Measurements from ENCODE around the gene ZKSCAN3.
"Not testable (repeated sequence)": the region's sequence is repeated elsewhere in the genome, so short reads cannot be mapped to it uniquely, and the experiment has no call there.

ZKSCAN3 gene

DNA sequence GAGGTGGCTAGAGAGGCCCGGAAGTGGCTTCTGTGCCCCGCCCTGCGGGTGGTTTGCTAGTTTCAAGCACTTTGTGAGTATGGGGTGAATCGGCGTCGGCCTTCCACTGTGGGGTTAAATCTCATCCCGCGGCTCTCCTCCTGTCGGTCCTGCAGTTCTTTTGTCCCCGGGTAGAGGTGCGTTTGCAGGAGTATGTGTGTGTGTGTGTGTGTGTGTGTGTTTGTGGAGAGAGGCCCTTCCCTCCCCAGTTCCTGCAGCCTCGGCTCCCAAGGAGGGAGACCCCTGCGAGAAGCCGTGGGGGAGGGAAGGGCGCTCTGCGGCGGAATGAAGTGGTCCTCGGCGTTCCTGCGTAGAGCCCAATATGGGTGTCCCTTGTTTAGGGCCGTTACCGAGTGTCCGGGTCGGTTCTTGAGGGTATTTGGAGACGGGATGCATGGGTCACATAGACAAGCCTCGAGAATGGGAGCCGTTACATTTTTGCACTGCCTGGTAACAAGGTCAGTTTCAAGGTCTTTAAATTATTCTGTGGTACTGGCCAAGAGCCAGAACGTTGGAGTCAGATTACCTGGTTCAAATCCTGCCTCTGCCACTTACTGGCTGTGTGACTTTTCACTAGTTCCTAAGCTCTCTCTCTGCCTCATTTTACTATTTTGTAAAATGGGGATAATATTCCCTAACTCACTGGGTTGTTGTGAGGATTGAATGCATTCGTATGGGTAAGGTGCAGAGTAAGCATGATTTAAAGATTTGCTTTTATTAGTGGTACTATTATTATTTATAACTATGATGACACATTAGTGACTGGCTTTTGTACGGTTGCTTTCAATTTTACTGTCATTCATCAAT lies at the start of gene ZKSCAN3:
ZKSCAN3 (plus strand) TSS at position 56 of the 846 bp plus-strand sequence. CDS start 9,640 bp downstream, outside the sequence.
- DNase-seq (ENCODE audit: low read depth) = peak; percentile 71

DNA sequence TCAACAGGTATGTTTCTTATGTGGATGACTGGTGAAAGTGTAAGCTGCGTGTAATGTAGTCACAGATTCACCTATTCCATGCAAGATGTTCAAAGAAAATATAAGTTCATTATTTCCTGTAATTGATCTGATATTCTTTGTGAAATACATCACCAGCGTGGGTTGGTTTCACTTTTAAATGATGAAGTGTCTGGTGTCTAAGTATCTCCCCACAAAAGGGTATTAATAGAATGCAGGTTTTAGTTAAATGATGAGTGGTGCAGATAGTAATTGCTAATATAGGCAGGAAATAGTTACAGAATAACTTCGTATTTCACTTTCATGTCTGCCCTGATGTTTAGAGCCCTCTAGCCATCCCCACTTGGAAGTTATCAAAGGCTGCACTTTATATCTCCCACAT lies 46.2 kb upstream of the ZKSCAN3 start:
- no peak for DNase-seq (ENCODE audit: low read depth)

DNA sequence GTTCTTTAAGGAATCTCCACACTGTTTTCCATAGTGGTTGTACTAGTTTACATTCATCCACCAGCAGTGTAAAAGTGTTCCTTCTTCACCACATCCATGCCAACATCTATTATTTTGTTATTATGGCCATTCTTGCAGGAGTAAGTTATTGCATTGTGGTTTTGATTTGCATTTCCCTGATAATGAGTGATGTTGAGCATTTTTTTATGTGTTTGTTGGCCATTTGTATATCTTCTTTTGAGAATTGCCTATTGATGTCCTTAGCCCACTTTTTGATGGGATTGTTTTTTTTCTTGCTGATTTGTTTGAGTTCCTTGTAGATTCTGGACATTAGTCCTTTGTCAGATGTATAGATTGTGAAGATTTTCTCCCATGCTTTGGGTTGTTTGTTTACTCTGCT lies 43.4 kb upstream of the ZKSCAN3 start:
- DNase-seq (ENCODE audit: low read depth) = not testable (repeated sequence)

DNA sequence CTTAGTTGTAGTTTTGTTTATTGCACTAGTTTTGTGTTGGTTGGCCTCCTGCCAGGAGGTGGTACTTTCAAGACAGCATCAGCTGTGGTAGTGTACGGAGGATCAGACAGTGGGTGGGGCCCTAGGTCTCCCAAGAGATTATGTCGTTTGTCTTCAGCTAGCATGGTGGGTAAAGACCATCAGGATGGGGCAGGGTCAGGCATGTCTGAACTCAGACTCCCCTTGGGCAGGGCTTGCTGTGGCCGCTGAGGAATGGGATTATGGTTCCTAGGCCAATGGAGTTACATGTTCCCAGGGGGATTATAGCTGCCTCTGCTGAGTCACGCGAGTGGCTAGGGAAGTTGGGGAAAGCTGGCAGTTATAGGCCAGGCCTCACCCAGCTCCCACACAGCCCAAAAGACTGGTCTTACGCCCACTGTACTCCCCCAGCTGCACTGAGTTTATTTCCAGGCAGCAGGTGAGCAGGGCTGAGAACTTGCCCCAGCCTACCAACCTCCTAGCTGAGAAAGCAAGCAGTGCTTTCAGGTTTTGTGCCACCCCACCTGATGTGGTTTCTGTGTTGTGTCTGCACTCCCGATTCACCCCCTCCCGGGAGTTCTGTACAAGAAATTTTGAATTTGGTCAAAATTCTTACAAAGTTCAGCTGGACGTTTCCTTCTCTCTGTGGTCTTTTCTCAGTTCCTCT lies 38.5 kb upstream of the ZKSCAN3 start:
- no peak for DNase-seq (ENCODE audit: low read depth)

DNA sequence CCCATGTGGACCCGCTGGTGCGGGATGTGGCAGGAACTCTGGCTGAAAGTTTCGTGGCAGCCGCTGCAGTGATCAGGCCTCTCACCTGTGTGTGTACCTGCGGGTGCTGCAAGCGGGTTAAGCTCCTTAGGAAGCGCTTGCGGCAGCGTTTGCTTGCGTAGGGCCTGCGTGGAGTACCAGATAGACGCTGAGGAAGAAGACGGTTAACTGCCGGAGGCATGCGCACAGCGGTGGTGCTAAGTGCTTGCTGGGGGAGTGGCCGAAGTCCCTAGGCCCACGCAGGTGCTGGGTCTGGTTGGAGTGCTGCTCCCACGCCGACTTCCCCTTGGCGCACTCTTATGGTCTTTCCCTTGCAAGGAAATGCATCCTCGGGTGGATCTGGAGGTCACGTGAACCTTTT lies 36.8 kb upstream of the ZKSCAN3 start:
- no peak for DNase-seq (ENCODE audit: low read depth)

DNA sequence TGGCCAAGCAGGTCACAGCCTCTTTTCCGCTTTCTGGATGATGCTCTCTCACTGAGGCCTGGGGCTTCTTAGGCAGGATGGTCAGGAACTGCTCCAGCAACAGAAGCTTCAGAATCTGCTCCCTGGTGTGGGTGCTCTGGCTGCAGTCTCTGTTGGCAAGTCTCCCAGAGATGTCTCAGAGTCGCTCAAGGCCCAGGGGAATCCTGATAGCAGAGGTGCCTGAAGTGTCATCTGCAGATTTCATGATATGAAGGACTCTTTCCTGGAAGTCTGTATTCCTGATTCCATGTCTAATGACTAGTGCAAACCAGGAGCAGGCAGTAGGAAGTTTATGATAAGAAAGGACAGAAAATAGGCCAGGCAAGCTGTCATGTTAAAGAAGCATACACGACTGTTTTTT lies 34.1 kb upstream of the ZKSCAN3 start:
- DNase-seq (ENCODE audit: low read depth) = no peak

DNA sequence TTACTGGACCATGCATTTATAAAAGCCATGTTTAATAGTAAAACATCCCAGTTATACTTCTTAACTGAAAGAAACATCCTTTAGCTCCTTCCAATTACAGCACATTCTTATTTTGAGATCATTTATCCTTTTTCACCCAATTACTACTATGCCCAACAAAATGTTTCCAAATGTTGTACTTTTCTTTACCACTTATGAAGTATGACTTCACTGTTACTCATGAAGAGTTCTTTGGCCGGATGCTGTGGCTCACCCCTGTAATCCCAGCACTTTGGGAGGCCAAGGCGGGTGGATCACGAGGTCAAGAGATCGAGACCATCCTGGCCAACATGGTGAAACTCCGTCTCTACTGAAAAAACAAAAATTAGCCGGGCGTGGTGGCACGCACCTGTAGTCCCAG lies 31.9 kb upstream of the ZKSCAN3 start:
- not testable (repeated sequence) for DNase-seq (ENCODE audit: low read depth)

DNA sequence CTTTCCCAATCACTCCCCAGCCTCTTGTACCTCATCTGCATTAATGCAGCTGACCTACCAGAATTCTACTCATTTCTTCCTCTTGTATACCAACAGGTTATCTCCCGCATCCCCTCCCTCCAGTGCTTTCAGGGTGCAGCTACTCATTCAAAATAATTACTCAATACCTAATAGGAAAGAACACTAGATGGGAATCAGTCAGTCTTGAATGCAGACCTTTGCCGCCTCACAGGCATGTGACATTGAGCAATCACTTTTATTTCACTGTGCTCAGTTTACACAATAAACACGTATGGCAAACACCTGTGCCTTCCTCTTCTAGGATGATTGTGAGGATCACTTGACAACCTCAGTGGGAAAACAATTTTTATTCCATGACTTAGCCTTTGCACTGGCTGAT lies 27.1 kb upstream of the ZKSCAN3 start:
- DNase-seq (ENCODE audit: low read depth) = no peak

DNA sequence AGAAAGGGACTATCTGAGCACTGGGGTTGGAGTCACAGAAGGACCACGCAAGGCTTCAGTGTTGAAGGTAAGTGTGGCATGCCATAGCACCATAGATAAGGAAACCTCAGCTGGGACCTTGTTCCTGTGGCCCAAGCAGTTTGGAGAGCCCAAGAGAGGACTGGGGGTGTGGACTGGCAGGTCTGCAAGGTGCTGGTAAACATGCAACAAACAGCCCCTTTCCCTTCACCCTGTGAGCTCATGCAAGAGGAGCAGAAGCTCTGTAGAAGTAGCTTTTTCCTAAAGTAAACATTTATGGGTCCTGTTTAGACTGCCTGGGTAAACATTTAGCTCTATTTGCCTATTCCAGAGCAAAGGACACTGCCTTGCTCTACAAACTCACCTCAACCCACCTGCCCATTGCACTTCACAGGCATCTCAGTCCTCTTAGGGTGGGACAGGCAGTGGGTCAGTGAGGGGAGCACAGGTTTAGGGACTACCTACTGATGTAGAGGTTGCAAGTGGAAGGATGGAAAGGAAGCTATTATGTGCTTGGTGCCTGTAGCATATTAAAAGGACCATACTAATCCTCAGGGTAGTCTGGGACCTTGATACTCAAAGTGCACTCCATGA lies 25.8 kb upstream of the ZKSCAN3 start:
- DNase-seq (ENCODE audit: low read depth) = no peak

DNA sequence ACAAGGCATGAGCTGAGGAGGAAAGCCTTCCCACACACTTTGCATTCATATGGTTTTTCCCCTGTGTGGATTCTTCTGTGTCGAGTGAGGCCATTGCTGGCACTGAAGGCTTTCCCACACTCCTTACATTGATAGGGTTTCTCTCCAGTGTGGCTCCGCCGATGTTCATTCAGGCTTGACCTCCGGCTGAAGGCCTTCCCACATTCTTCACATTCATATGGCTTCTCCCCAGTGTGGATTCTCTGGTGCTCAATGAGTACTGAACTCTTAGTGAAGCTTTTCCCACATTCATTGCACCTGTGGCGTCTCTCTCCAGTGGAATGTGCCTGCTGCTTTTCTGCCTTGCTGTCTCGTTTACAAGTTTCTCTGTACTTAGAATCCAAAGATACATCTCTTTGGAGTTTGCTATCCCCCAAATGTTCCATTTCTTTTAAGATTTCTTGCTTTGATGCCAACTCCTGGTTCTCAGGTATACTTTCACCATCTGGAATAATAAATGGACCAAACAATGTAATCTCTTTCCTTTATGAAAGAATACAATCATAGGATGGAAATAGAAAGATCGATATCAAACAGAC lies 23.3 kb upstream of the ZKSCAN3 start:
- no peak for DNase-seq (ENCODE audit: low read depth)

DNA sequence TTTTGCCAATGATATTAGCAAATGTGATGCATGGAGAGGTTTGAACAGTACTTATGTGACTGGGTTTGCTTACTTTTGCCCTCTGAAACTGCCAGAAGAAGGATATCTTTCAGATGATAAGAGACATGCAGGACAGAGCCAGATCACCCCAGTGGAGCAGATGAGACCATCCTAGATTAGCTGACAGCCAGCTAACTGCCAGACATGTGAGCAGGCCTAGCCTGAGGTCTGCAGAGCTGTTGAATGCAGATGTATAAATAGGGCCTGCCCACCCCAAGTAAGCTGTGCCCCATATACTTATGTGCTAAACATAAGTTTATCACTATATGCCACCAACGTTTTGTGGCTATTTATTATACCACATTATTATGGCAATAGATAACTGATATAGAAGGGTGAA lies 19.7 kb upstream of the ZKSCAN3 start:
- no peak for DNase-seq (ENCODE audit: low read depth)

DNA sequence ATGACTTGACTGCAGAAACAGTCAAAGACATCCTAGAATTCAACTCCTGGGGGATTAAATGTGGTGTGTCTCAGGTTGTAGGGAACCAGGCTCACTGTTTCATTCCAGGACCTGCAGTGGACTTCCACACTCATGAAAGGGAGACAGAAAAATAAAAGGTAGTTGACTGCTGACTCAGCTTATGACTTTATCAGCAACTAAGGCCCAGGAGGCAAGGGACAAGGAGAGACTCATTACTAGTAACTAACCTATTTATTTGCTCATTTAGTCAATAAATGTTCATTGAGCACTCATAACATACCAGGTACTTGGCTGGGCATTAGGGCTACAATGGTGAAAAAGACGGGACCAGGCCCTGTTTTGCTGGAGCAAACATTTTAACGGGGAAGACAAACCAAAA lies 16.7 kb upstream of the ZKSCAN3 start:
- DNase-seq (ENCODE audit: low read depth) = no peak

DNA sequence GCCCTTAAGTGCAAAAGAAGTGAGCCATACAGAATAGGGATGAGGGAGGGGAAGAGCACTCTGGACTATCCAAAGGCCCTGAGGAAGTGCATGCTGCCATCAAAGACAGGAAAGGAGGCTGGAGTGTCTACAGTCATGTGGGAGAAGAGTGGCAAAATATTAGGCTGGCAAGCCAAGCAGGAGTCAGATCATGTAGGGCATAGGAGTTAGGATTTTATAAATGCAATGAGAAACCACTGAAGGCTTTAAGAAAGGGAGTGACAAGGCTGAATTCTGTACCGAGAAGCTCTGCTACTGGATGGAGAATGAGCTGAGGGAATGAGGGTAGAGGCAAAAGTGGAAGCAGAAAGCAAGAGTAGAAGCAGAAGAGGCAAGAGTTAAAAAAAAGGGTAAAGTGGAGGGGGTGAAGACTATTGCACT lies 16.1 kb upstream of the ZKSCAN3 start:
- DNase-seq (ENCODE audit: low read depth) = no peak

DNA sequence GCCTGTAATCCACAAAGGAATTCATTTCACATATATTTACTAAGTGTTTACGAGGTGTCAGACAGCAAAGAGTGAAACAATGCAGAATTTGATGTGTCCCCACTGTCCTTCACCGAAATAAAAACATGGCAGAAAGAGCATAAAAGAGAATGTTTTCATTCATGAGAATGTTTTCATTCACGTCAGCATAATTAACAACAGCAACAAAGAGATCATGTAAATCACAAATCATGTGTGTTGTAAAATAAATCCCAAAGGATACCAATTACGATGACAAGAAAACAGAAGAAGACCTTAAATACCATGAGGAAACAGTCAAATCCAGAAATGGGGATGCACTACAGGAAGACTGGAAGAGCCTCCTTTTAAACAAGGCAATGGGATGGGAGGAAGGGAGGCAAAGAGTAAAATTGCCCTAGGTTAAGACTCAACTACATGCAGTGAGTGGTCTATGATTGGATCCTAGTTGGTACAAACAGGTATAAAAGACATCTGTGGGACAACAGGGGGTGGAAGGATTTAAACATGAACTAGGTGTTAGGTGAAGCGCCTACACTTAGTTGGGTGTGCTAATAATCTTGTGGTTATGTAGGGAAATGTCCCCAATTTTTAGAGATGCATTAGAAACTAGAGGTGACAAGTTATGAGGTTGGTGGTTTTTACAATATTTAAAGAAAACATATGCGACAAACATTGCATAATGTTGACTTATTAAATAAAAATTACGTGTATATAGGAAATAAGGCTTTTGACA lies 15.3 kb upstream of the ZKSCAN3 start:
- no peak for DNase-seq (ENCODE audit: low read depth)

DNA sequence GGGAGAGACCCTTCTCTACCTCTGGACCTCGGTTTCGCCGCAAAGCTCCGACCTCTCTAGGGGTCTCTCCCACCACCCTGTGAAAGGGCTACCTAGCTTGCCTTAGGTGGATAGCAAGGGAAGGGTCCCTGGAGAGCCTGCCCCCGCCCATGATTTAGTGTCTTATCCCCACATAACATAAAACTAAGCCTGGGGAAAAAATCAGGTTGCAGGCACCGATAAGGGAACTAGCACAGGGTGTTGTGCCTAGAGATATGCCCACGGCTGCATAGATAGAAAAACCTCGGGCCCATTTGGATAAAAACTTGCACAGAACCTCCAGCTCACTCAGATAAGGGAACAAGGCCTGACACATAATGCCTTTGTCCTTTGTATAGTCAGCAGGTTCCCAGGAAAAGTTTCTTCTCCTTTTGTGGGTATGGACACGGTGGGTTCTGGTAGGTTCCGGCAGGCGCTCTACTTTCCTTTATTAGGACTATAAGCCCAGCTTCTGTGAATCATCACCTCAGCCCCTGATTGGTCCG lies 14.6 kb upstream of the ZKSCAN3 start:
- no peak for DNase-seq (ENCODE audit: low read depth)

DNA sequence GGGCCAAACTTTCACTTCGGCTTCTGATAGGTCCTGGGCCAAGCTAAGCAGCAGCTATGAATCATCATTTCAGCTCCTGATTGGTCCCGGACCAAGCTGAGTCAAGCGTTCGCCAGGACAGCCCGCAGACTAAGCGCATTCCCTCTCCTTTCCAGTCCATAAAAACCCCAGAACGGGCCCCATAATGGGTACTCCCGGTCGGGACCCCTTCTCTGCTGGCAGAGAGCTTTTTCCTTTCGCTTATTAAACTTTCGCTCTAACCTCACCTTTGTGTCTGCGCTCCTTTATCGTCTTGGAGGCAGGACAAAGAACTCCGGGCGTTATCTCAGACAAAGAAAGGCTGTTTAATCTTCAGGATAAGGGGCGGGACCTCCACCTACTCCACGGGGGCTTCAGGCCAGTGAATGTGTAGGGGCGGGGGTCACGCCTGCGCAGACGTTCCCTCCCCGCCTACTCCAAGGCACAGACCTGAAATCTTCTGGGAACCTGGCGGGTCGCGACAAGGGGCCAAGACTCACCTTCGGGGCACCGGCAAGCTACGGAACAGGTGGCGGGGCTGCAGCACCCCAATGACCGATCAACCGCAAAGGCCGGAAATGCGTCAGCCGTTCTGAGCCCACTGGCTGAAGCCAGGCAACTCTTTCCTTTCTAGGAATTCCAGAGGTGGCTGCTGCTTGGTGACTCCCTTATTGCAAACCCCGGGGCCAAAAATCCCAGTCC lies 14.0 kb upstream of the ZKSCAN3 start, which contains the start of gene ZSCAN31:
ZSCAN31 (minus strand) TSS at position 585 of the 720 bp plus-strand sequence. CDS start 6,465 bp downstream, outside the sequence.
- DNase-seq (ENCODE audit: low read depth) = peak; percentile 54

DNA sequence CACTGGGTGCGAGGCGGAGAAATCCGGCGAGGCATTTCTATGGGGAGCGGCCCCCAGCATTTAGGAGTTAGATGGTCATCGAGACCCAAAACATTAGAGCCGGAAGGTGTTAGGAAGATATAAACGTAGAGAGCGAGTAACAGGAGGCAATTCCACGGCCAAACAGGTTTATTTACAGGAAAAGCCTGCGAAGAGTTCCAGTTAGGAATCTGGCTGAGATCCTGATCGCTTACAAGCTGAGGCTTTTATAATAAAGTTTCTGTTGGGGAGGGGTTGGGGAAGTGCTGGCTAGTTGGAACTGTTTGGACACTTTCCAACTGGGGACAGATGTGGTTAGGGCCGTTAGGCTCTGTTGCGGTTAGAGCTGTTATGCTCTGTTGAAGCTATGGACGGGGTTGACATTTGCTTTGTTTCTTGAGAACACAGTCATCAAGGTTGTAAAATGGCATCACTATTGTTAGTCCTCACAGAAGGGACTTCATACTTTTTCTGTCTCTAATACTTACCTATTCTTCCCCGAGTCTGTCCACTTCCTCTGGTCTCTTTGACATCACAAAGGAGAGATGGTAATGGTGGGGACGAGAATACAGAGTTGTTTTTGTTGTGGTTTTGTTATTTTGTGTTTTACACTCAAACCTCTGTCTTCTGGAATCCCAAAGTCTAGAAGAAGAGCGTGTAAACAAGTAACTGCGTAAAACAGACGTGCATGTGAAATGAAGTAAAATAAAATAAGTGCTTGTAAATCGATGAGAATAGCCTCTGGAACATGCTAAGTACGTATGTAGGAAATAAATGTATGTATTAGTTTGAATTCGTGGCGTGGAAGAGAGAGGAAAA lies 13.2 kb upstream of the ZKSCAN3 start:
- DNase-seq (ENCODE audit: low read depth) = no peak

DNA sequence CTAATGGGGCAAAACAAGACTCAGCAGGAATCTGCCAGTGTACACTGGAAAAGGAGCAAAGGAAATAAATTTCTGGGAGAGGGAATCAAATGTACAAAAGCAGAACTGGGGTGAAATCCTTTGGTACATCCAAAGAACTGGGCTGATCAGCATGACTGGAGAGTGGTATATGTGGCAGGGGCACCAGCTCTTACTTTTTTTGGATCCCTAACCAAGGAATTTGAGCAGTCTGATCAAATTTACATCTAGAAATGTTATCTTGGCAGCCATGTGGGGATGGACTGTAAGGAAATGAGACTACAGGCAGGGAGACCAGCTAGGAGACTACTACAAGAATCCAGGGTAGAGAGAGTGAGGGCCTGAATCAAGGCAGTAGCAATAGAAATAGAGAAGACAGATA lies 12.6 kb upstream of the ZKSCAN3 start:
- DNase-seq (ENCODE audit: low read depth) = no peak

DNA sequence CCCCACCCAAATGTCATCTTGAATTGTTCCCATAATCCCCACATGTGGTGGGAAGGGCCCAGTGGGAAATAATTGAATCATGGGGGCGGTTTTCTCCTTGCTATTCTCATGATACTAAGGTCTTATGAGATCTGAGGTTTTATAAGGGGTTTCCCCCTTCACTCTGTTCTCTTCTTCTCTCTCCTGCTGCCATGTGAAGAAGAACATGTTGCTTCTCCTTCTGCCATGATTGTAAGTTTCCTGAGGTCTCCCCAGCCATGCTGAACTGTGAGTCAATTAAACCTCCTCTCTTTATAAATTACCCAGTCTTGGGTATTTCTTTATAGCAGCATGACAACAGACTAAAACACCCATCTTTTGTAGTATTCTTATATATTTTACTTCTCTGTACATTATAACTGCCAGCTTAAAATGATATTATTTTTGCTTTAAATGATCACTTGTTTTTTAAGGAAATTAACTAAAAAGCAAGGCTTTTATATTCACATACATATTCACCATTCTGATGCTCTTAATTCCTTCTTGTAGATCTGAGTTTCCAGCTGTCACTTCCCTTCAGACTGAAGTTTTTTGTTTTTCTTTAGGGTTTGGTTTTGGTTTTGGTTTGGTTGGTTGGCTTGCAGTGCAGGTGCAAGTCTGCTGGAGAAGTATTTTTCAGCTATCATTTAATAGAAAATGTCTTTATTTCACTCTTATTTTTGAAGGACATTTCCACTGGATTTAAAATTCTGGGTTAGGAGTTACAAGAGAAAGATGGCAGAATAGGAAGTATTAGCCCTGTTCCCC lies 9.2 kb upstream of the ZKSCAN3 start:
- no peak for DNase-seq (ENCODE audit: low read depth)

Data from stimulated activated CD8-positive, alpha-beta memory T cell treated with anti-CD3 and anti-CD28 coated beads, Interleukin-7, amount 100 ng/mL, for 24 hours (primary cell).